GM13976 (cell line): ENCODE data around the gene CD68.

Experiments
- DNase-seq: peaks from one replicate; pipeline ENCODE4 v3.0.0; 2012; ENCODE audit warnings: low spot score
- in situ Hi-C: fragments of 300-500 bp; cut with MboI; formaldehyde crosslinking; loops from one replicate; pipeline ENCODE4 v1.12.0; 2022; ENCODE audit warnings: low sequenced_read_pairs, mixed read lengths, inconsistent platforms; ENCODE audit not compliant: unreplicated experiment
- TF ChIP-seq, protein P1 (sequence below): IDR thresholded peaks from 2 replicates; pipeline ENCODE4 v1.5.1; 2012; ENCODE audit warnings: borderline replicate concordance, mild to moderate bottlenecking; ENCODE audit not compliant: insufficient read depth; ENCODE audit errors: extremely low read depth, missing control alignments, control extremely low read depth

CD68 gene

DNA sequence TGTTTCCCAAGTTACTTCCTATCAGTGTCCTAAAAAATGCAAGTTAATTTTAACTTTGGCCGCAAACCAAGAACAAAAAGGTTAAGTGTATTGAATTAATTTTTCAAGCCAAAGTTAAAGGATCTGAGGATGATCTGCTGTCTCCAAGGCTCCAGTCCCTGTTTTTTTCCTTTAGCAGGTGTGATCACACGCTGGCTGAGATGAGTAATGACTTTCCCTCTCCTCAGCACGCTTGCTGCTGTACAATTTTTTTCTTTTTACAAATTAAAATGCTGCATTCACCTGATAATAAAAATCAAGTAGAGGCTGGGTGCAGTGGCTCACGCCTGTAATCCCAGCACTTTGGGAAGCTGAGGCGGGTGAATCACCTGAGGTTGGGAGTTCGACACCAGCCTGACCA, 34.5 kb upstream of the CD68 start:
- in situ Hi-C loops: no loop called here
- no peak for DNase-seq
- TF ChIP-seq, protein P1, sequence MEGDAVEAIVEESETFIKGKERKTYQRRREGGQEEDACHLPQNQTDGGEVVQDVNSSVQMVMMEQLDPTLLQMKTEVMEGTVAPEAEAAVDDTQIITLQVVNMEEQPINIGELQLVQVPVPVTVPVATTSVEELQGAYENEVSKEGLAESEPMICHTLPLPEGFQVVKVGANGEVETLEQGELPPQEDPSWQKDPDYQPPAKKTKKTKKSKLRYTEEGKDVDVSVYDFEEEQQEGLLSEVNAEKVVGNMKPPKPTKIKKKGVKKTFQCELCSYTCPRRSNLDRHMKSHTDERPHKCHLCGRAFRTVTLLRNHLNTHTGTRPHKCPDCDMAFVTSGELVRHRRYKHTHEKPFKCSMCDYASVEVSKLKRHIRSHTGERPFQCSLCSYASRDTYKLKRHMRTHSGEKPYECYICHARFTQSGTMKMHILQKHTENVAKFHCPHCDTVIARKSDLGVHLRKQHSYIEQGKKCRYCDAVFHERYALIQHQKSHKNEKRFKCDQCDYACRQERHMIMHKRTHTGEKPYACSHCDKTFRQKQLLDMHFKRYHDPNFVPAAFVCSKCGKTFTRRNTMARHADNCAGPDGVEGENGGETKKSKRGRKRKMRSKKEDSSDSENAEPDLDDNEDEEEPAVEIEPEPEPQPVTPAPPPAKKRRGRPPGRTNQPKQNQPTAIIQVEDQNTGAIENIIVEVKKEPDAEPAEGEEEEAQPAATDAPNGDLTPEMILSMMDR: no peak

DNA sequence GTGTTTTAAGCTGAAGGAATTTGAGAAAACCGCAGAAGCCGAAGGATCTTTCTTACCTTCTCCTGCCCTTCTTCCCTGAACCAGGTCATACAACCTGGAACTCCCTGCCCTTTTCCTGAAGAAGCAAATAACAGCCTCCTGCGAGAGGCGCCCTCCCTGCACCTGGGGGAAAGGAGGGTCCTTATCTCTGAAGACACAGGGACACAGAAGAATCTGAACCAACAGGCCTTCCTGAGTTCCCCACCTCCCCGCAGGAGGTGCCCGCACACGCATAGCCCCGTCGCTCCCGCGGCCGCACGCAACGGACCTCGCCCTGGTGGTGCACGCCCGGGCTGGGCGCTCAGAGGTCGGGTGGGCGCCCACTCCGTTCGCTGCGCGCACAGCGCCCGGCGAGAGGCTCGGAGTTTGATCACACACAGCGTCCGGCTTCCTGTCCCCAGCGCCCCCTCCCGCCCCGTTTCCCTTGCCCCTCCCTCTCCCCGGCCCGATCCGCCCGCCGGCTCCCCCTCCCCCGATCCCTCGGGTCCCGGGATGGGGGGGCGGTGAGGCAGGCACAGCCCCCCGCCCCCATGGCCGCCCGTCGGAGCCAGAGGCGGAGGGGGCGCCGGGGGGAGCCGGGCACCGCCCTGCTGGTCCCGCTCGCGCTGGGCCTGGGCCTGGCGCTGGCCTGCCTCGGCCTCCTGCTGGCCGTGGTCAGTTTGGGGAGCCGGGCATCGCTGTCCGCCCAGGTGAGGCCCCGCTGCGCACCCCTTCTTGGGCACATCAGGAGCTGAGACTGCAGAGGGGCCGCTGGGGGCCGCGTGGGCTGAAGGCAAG, 30.6 kb upstream of the CD68 start, which contains the start of gene TNFSF12:
Gene TNFSF12, plus strand, starts transcription at position 474 of the 816 bp plus-strand sequence. Its CDS starts 96 bp downstream, at position 570.
- peak; percentile 84 for DNase-seq
- TF ChIP-seq, protein P1: no peak
- in situ Hi-C loops: no loop called here

DNA sequence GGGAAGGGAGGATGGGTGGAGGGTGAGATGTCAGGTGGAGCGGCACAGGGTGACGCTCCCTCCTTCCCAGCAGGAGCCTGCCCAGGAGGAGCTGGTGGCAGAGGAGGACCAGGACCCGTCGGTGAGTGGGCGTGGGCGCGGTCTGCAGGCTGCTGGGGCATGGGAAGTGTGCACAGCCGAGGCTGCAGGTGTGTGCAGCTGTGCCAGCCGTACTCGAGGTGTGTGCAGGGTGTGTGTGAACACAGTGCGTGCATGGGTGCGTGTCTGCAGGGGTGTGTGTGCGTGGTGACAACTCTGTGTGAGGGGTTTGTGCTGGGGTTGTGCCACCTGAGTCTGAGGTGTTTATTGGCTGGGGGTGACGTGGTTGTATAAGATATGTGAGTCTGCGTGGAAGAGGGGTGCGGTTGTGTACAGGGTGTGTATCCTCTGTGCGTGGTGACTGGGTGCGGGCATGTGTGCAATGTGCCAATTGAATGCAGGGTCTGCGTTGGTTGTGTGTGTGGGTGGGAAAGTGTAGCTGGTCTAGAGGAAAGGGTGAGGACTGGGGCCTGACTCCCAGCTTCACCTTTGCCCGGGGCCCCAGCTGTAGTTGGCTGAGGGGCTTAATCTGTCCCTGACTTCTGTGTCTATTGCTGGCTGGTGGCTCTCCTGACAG, 29.9 kb upstream of the CD68 start:
- no peak for DNase-seq
- in situ Hi-C loops: no loop called here
- TF ChIP-seq, protein P1: no peak

DNA sequence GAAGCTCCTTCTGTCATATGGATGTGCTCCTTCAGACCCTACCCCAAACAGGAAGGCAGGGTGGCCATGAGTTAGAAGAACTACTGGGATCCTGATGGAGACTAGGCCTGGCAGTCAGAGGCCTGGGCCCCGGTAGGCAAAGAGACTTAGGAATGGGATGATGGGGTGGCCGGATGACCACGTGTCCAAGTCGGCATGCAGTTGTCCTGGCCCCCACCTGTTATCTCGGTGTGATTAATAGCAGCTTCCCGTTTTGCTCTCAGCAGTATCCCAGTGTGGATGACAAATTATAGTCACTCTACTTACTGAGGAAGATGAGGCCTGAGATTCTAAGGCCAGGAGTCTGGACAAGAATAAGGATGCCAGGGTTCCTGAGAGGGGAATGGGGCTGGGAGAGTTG, 29.1 kb upstream of the CD68 start:
- DNase-seq: no peak
- TF ChIP-seq, protein P1: no peak
- in situ Hi-C loops: no loop called here

DNA sequence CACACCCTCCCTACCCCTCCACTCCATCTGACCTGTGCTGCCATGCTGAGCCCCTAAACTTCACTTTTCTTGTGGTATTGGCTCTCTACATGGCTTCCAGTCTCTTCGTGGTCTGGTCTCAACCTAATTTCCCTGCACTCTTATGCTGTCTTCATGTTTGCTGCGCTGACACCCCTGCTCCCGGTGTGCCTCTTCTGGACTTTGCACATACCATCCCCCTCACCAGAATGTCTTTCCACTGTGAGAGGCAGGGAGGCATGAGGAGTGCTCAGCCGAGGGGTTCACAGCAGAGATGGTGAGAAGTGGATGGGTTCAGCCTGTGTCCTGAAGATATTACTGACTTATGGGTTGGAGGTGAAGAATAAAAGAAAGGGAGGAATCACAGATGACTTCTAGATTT, 28.0 kb upstream of the CD68 start:
- in situ Hi-C loops: no loop called here
- TF ChIP-seq, protein P1: no peak
- no peak for DNase-seq

DNA sequence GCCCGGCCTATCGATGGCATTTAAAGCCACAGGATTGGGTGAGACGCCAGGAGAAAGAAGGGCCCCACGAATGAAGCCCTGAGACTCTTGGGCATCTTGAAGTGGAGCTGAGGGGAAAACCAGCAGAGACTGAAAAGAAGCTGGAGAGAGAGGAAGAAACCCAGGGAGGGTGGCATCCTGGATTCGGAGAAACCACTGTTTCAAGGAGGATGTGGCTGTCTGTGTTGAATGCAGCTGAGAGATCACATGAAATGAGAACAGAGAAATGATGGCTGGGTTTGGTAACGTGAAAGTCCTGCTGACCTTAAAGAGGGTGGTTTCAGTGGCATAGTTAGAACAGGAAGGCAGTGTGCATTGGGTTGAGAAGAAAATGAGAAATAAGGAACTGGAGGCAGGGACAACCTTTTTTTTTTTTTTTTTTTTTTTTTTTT, 26.8 kb upstream of the CD68 start:
- peak; percentile 64 for DNase-seq
- in situ Hi-C loops: no loop called here
- TF ChIP-seq, protein P1: no peak
